SK-N-SH treated with all-trans-retinoic acid at 6 μM for 48 hours (cell line): ENCODE results near the gene BRSK1.

Experiments used
- ATAC-seq: fragments of 200-7000 bp; cut with Tn5 transposase; 3 replicates; pipeline ENCODE4 v1.9.1; 2020; ENCODE audit warnings: mild to moderate bottlenecking, moderate library complexity
- ARNTL ChIP-seq: fragments of 450-650 bp; formaldehyde crosslinking; IDR thresholded peaks from 2 replicates; pipeline ENCODE4 v1.5.0; 2020; ENCODE audit warnings: low read depth, mild to moderate bottlenecking, moderate library complexity, borderline replicate concordance
- BACH2 ChIP-seq: fragments of 250-450 bp; sonication (Bioruptor Pico); IDR thresholded peaks from 2 replicates; pipeline ENCODE4 v1.9.0; 2021; ENCODE audit warnings: mild to moderate bottlenecking, borderline replicate concordance
- CREB5 ChIP-seq: fragments of 250-450 bp; sonication (Bioruptor Pico); IDR thresholded peaks from 2 replicates; pipeline ENCODE4 v1.5.1; 2020; ENCODE audit warnings: low read depth, mild to moderate bottlenecking, moderate library complexity
- CSRNP3 ChIP-seq: fragments of 250-450 bp; sonication (Bioruptor Pico); IDR thresholded peaks from 2 replicates; pipeline ENCODE4 v1.5.1; 2021; ENCODE audit warnings: mild to moderate bottlenecking, moderate library complexity
- ESRRG ChIP-seq: fragments of 250-450 bp; sonication (Bioruptor Pico); IDR thresholded peaks from 2 replicates; pipeline ENCODE4 v1.6.1; 2021; ENCODE audit warnings: mild to moderate bottlenecking
- GLIS3 ChIP-seq: fragments of 250-450 bp; sonication (Bioruptor Pico); IDR thresholded peaks from 2 replicates; pipeline ENCODE4 v1.5.0; 2020; ENCODE audit warnings: mild to moderate bottlenecking, moderate library complexity
- ISL1 ChIP-seq: fragments of 250-450 bp; sonication (Bioruptor Pico); IDR thresholded peaks from 2 replicates; pipeline ENCODE4 v2.1.2; 2022; ENCODE audit warnings: mild to moderate bottlenecking, moderate library complexity
- OSR1 ChIP-seq: fragments of 250-450 bp; sonication (Bioruptor Pico); IDR thresholded peaks from 2 replicates; pipeline ENCODE4 v1.8.0; 2022; ENCODE audit warnings: moderate library complexity, mild to moderate bottlenecking, inconsistent platforms
- PATZ1 ChIP-seq: fragments of 250-450 bp; sonication (Bioruptor Pico); IDR thresholded peaks from 2 replicates; pipeline ENCODE4 v1.8.0; 2020; ENCODE audit warnings: mild to moderate bottlenecking, moderate library complexity, borderline replicate concordance
- POU6F1 ChIP-seq: fragments of 250-450 bp; sonication (Bioruptor Pico); IDR thresholded peaks from 2 replicates; pipeline ENCODE4 v1.8.0; 2021; ENCODE audit warnings: low read depth, mild to moderate bottlenecking, moderate library complexity, borderline replicate concordance
- PPARA ChIP-seq: fragments of 250-450 bp; sonication (Bioruptor Pico); IDR thresholded peaks from 2 replicates; pipeline ENCODE4 v1.5.0; 2020; ENCODE audit warnings: mild to moderate bottlenecking, borderline replicate concordance
- RARB ChIP-seq: fragments of 250-450 bp; sonication (Bioruptor Pico); IDR thresholded peaks from 2 replicates; pipeline ENCODE4 v1.8.0; 2021; ENCODE audit warnings: mild to moderate bottlenecking, moderate library complexity
- SNAI2 ChIP-seq: fragments of 250-450 bp; sonication (Bioruptor Pico); IDR thresholded peaks from 2 replicates; pipeline ENCODE4 v1.5.0; 2020; ENCODE audit warnings: mild to moderate bottlenecking, moderate library complexity
- TOX ChIP-seq: fragments of 250-450 bp; sonication (Bioruptor Pico); IDR thresholded peaks from 2 replicates; pipeline ENCODE4 v1.8.0; 2021; ENCODE audit warnings: mild to moderate bottlenecking, moderate library complexity, borderline replicate concordance
- TSHZ2 ChIP-seq: fragments of 250-450 bp; sonication (Bioruptor Pico); IDR thresholded peaks from 2 replicates; pipeline ENCODE4 v1.5.0; 2020; ENCODE audit warnings: mild to moderate bottlenecking, moderate library complexity
- ZFP3 ChIP-seq: fragments of 250-450 bp; sonication (Bioruptor Pico); IDR thresholded peaks from 2 replicates; pipeline ENCODE4 v1.5.0; 2020; ENCODE audit warnings: mild to moderate bottlenecking, moderate library complexity
- ZFP30 ChIP-seq: fragments of 450-650 bp; formaldehyde crosslinking; IDR thresholded peaks from 2 replicates; pipeline ENCODE4 v1.5.0; 2022; ENCODE audit warnings: mild to moderate bottlenecking, moderate library complexity
- ZNF565 ChIP-seq: fragments of 450-650 bp; formaldehyde crosslinking; conservative IDR thresholded peaks from 2 replicates; pipeline ENCODE4 v1.5.0; 2020; ENCODE audit warnings: low read depth, mild to moderate bottlenecking, moderate library complexity
- ZNF70 ChIP-seq: fragments of 450-650 bp; formaldehyde crosslinking; IDR thresholded peaks from 2 replicates; pipeline ENCODE4 v1.5.0; 2020; ENCODE audit warnings: mild to moderate bottlenecking, moderate library complexity
- ZNF8 ChIP-seq: fragments of 450-650 bp; formaldehyde crosslinking; IDR thresholded peaks from 2 replicates; pipeline ENCODE4 v1.5.0; 2020; ENCODE audit warnings: mild to moderate bottlenecking, moderate library complexity

The BRSK1 gene

GRCh38 chr19:55239004-55239403, 44.8 kb upstream of the BRSK1 start (continued):
- TF ChIP-seq ISL1 (CRISPR knock-in tag) = no peak
- TF ChIP-seq ZNF565 (CRISPR knock-in tag) = no peak
- TF ChIP-seq ZFP30 (CRISPR knock-in tag) = no peak
- TF ChIP-seq OSR1 (CRISPR knock-in tag) = no peak
- no peak for TF ChIP-seq POU6F1
- no peak for TF ChIP-seq ESRRG (CRISPR knock-in tag)
- TF ChIP-seq ZNF8 (CRISPR knock-in tag) = no peak
- TF ChIP-seq ARNTL (CRISPR knock-in tag) = no peak

GRCh38 chr19:55240713-55241020, 43.1 kb upstream of the BRSK1 start:
- ATAC-seq = no peak
- TF ChIP-seq ISL1 (CRISPR knock-in tag) = no peak
- TF ChIP-seq ZFP3 (CRISPR knock-in tag) = no peak
- TF ChIP-seq POU6F1 = no peak
- TF ChIP-seq TOX (CRISPR knock-in tag) = no peak
- no peak for TF ChIP-seq ZNF8 (CRISPR knock-in tag)
- no peak for TF ChIP-seq BACH2 (CRISPR knock-in tag)
- no peak for TF ChIP-seq RARB (CRISPR knock-in tag)
- TF ChIP-seq PPARA (CRISPR knock-in tag) = no peak
- no peak for TF ChIP-seq SNAI2 (CRISPR knock-in tag)
- TF ChIP-seq CREB5 (CRISPR knock-in tag) = no peak
- TF ChIP-seq ESRRG (CRISPR knock-in tag) = no peak

GRCh38 chr19:55241143-55241934, 42.5 kb upstream of the BRSK1 start:
- TF ChIP-seq CSRNP3 (CRISPR knock-in tag) (no peak), BACH2 (CRISPR knock-in tag) (no peak), ARNTL (CRISPR knock-in tag) (no peak)
- no peak for ATAC-seq

- ATAC-seq = no peak
- no peak for TF ChIP-seq ZNF565 (CRISPR knock-in tag)
- no peak for TF ChIP-seq TOX (CRISPR knock-in tag)
- no peak for TF ChIP-seq ZFP3 (CRISPR knock-in tag)
- no peak for TF ChIP-seq PATZ1
- no peak for TF ChIP-seq TSHZ2 (CRISPR knock-in tag)
- no peak for TF ChIP-seq CREB5 (CRISPR knock-in tag)
- no peak for TF ChIP-seq BACH2 (CRISPR knock-in tag)
- TF ChIP-seq ZNF70 (CRISPR knock-in tag) = no peak
- no peak for TF ChIP-seq ZNF8 (CRISPR knock-in tag)
- TF ChIP-seq POU6F1 = no peak
- TF ChIP-seq ESRRG (CRISPR knock-in tag) = no peak
- no peak for TF ChIP-seq GLIS3 (CRISPR knock-in tag)
- TF ChIP-seq ZFP30 (CRISPR knock-in tag) = no peak
Measured at GRCh38 chr19:55241935-55242464, 41.8 kb upstream of the BRSK1 start.
